C4-2B (cell line): ENCODE data around the gene ARMC9.

Experiments used
- ZFX ChIP-seq: fragments of 450-650 bp; IDR thresholded peaks from 2 replicates; pipeline ENCODE4 v1.6.1; 2017
- TF ChIP-seq, protein P1 (sequence below): fragments of 450-650 bp; conservative IDR thresholded peaks from 2 replicates; pipeline ENCODE4 v1.5.1; 2017; ENCODE audit warnings: mild to moderate bottlenecking

DNA sequence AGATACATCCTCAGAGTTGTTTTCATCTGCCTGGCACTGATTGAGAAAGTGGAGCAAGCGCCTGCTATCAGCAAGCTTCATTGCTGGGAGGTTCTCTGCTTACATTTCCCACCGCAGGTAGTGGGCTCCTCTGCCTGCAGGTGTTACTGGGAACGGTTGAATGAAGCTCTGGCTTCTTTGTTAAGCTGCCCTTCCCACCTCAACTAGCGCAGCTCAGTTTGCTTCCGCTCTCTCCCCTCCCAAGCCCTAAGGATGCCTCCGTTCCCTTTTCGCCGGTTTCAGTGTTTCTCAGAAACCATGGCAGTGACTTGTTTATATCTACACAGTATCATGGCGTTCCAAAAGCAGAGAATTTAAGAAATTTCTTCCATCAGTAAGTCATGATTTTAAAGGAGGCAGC lies 124.9 kb downstream of the ARMC9 start:
- TF ChIP-seq, protein P1, sequence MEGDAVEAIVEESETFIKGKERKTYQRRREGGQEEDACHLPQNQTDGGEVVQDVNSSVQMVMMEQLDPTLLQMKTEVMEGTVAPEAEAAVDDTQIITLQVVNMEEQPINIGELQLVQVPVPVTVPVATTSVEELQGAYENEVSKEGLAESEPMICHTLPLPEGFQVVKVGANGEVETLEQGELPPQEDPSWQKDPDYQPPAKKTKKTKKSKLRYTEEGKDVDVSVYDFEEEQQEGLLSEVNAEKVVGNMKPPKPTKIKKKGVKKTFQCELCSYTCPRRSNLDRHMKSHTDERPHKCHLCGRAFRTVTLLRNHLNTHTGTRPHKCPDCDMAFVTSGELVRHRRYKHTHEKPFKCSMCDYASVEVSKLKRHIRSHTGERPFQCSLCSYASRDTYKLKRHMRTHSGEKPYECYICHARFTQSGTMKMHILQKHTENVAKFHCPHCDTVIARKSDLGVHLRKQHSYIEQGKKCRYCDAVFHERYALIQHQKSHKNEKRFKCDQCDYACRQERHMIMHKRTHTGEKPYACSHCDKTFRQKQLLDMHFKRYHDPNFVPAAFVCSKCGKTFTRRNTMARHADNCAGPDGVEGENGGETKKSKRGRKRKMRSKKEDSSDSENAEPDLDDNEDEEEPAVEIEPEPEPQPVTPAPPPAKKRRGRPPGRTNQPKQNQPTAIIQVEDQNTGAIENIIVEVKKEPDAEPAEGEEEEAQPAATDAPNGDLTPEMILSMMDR, result no peak
- TF ChIP-seq ZFX, result no peak
